NCI-H2227 (cell line): Measurements from ENCODE around the gene TNIK.

Experiments used
- DNase-seq: peaks from one replicate; lab custom pipeline; 2025; ENCODE audit not compliant: unreplicated experiment; lab: John Stamatoyannopoulos, UW

TNIK gene

GRCh38 chr3:171236265-171237008 lies 223.8 kb downstream of the TNIK start:
- no peak for DNase-seq

GRCh38 chr3:171234298-171235010 lies 225.8 kb downstream of the TNIK start:
- DNase-seq, result no peak

DNA sequence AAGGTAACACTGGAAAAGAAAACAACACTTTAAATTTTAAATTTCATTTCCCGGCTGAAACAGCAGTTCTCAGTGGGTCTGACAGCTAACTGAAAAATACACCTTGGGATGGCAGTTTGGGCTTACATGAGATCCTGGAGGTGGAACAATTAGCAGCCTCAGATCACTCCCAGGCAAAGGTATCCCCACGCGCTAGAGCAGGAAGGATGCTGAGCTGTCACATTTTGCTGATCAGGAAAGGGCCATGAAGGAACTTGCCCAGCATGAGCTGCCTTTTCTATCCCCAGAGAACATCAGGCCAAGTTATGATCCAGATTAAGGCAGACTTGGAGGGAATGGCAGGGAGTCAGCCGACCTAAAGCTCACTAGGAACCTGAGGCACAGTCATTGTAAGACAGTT lies 228.8 kb downstream of the TNIK start:
- no peak for DNase-seq

- DNase-seq, result no peak
These were observed 229.3 kb downstream of the TNIK start for GRCh38 chr3:171230865-171231264.

- DNase-seq, result no peak
These were observed 231.0 kb downstream of the TNIK start for GRCh38 chr3:171229173-171229572.

GRCh38 chr3:171228240-171228639 lies 232.0 kb downstream of the TNIK start:
- DNase-seq, result no peak

- no peak for DNase-seq
These were observed 232.4 kb downstream of the TNIK start for GRCh38 chr3:171227828-171228227.

DNA sequence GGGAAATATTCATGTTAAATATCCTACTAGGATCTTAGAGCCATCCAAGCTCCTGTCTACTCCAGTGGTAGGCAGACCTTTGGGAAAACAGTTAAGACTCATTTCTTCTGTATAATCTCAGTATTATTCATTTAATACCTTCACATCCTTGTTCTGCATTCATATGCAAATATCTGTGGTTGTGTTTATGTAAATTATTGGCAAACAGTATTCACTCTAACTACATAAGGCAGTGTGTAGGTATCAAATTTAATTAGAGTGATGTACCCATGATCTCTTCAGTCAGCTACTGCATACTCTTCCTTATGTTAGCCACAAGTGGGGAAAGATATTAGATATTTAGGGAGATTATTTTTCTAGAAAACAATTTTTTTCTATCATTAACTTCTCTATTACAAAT lies 232.8 kb downstream of the TNIK start:
- DNase-seq, result no peak

DNA sequence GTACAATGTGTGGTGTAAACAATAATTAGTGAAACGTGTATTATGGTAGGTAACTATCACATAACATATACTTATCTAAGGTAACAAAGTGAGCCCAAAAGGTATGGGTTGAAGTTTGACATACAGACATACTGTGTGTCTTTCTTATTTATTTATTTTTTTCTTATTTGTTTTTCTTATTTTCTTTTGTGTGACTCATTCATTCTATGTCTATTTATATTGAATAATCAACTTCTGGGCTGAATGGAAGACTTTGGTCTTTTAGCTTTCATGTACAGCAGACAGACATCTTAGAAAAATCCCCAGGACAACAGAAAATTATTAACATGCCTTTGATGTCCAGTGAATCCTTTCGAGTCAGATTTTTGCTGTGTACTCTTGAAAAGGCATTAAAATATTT lies 233.4 kb downstream of the TNIK start:
- DNase-seq, result no peak

GRCh38 chr3:171225708-171226107 lies 234.5 kb downstream of the TNIK start:
- DNase-seq, result no peak

DNA sequence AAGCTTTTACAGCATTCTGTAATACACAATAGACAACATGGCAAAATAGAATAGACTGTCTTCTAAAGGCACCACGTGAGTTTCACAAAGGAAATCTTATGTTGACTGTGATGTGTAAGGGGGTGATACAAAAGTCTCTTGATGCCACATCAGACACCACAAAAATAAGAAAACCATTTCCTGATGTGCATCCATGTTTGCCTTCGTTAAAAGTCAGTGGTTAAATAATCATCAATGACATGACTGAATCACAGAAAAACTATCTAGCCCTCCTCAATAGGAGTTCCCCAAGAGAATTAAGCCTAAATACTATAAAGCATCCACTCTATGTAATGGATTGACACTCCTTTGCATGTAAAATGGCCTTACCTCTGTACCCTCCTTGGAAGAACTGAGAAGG lies 235.0 kb downstream of the TNIK start:
- DNase-seq, result no peak

GRCh38 chr3:171223396-171223795 lies 236.8 kb downstream of the TNIK start:
- DNase-seq, result no peak

DNA sequence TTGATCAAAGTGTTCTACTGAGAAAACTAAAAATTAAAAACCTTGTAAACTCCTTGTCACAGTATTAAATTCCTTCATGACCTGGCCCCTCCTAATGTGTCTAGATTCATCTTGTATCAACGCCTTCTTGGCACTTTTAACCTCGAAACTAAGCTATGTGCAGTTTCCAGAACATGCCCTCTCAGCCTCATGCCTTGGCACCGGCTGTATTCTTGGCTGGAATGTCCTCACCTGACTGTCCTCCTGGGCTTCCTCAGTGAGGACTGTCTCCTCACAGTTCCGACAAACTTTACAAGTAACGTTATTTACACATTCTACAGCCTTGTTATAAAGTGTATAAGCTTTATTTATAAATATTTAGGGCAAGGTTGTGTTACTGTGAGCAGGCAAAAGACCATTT lies 237.2 kb downstream of the TNIK start:
- no peak for DNase-seq

DNA sequence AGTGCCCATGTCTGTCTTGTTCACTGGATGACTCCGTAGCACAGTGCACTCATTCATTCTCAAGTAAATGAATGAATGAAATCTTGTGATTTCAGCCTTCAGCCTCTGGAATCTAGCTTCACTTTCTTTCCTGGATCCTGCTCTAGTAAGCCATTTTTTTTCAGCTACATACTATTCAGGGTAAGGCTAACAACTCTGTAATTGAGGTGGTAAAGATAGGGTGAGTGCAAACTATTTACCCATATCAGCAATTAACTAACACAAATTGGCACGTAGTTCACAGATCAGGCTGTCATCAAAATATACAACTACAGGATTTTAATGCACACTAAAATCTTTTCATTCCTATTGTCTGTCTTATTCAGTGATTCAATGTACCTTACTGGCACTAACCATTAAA lies 238.6 kb downstream of the TNIK start:
- DNase-seq, result no peak

DNA sequence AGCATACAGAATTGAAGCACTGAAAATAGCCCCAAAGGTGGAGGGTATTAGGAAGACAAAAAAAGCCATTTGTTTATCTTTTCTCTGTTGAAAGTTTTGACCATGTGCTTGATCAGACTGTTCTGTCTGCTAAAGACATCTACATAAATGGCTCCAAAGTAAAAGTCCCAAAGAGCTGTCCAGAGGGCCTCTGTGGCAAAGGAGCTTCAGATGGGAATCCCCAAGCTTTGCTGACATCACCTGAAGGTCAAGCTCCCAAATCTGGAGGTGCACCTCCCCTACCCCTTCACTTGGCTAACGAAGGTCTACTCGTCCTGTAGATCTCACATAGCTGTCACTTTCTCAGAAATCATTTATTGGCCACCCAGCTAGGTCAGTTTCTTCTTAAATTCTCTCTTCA lies 239.1 kb downstream of the TNIK start:
- no peak for DNase-seq

- no peak for DNase-seq
These were observed 240.9 kb downstream of the TNIK start for GRCh38 chr3:171219258-171219657.

- no peak for DNase-seq
These were observed 242.1 kb downstream of the TNIK start for GRCh38 chr3:171218069-171218468.

- no peak for DNase-seq
These were observed 246.3 kb downstream of the TNIK start for GRCh38 chr3:171213907-171214306.

GRCh38 chr3:171213178-171213577 lies 247.0 kb downstream of the TNIK start:
- DNase-seq, result no peak

GRCh38 chr3:171212648-171213047 lies 247.6 kb downstream of the TNIK start:
- DNase-seq, result no peak

DNA sequence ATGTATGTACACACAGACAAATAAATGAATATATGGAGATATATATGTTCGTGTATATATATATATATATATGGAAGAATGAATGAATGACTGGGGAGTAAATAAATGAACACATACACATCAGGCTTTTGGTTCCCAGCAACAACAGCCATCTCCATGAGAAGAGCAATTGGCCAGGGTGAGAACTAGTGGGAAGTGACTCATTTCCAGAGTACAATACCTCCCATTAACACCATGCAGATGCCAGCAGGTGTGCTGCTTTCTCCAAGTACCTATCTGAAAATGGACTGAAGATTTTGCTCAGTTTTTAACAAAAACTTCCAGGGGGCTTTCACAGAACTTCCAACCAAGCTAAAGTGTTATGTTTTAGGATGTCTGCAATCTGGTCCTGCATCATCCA lies 253.9 kb downstream of the TNIK start:
- no peak for DNase-seq

- DNase-seq, result no peak
These were observed 255.3 kb downstream of the TNIK start for GRCh38 chr3:171204942-171205341.

DNA sequence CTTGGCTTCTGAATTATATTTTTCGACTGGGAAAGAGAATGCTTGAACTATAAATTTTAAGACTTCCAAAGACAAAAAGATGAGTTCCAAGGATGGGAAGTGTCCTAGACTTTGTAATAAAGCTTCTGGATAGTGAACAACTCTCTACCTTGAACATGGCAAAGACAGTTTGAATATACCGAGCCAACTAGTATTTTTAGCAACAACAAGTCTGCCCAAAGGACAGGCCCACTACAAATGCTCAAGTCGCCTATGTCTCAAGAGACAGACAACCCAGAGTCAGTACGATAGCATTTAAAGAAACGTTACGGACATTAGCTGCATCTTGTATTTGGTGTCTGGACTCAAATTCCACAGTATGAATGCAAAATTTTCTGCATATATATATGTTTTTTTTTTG lies 258.4 kb downstream of the TNIK start:
- no peak for DNase-seq
